NCI-H146 treated with DMSO at 0.1 percent for 48 hours (cell line): ENCODE results near the gene PDCD4.
"Not testable (repeated sequence)": the region's sequence is repeated elsewhere in the genome, so short reads cannot be mapped to it uniquely, and the experiment has no call there.

Experiments used
- DNase-seq: peaks from one replicate; lab custom pipeline; 2025; ENCODE audit not compliant: unreplicated experiment; lab: John Stamatoyannopoulos, UW

Gene PDCD4

DNA sequence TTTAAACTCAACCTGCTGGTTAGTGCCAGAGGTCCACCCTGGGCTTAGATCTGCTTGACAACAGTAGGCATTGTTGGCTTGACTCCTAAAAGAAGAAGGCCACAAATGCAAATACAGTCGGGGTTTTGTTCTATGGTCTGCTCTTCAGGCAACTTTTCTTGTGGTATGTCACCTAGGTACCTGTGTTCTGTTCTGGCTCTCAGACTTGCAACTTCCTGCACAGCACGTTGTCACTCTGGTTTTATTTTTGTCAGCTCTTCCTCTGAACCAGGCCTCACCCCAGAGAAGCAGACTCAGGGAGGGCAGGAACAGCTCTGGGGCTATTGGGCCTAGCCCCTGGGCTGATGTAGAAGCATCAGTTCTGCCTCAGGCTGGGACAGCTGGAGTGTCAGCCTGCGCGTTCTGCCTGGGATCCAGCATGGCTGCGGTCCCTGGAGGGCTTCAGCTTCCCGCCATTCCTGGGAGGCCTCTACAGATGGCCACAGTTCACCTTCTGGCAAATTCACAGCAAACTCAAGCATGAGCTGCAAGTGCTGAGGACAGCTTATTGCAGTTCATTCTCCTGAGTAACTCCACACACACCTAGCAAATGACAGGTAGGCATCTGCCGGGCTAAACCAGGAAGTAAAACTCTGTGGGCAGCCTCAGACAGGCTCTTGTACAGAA, 11.0 kb upstream of the PDCD4 start:
- DNase-seq: no peak

DNA sequence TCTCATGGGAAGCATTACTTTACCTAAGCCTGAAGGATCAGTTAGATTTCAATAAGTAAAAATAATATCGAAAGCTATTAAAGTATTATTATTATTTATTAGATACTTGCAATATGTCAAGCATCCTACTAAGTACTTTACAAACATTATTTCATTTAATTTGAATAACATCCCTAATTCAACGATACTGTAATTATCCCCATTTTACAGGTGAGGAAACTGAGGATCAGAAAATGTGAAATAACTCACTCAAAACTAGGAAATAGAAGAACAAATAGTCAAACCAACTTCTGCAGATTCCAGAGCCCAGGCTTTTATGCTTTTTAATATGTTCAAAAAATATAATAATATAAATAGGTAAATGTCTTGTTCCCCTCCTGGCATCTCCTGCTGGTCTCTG, 10.3 kb upstream of the PDCD4 start:
- DNase-seq: no peak

DNA sequence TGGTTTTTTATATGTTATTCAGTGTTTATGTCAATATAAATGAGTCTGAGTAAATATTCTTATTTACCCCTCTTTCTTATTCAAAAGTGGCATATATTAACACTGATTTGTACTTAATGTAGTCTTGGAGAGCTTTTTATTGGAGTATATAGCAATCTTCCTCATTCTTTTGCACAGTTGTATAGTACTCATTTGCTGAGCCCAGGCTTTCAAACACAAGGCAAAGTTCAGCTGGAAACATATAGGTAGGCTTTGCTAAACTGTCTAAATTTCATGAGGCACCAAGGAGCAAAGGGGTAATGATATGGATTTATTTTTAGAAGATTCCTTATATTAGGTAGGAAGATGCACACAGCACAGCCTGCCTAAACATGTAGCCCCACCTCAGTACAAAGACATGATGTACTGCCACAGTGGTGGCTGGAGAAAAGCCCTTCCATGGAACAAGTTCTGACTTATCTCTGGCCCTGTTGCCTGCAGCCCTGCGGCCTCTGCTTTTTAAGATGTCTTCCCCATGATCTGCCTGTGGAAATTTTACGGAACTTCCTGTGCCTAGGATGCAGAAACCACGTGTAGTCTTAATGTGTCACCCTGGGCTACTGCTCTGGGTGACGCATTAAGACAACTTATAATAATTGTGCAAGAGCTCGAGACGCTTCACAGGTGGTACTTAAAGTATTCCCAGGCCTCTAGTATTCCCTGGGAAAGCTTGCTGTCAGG, 9.6 kb upstream of the PDCD4 start:
- no peak for DNase-seq

DNA sequence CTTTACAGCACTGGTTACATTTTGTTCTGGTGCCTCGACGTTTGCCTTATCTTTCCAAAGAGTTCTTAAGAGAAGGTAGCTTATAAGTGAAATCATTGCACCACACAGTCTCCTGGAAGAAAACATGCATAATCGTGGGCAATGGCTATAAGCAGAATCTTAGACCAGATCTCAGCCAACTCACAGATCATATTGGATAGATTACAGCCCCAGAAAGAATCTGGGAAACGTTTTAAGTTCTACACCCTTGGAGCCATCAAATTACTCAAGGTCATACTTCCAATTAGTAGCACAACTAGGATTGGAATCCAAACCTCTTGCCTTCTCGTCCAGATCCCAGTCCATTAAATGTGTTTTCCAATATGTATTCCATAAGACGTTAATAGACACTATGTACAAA, 8.8 kb upstream of the PDCD4 start:
- DNase-seq: no peak

DNA sequence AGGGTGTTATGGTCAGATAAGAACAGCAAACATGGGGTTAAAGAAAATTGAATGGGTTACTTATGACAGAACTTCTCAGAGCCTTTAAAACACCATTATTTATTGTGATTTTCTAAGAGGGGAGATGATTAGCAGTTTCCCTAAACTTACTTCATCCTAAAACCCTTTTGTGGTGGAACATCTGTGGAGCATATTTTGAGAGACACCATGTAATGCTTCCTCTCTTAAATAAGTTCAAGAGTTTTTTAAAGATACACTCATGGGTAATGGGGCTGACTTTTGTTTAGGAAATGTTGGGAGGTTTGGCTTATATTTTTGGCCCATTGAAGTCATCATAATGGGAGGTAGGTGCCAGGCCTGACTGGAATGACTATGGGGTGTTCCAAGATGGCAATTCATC, 8.4 kb upstream of the PDCD4 start:
- no peak for DNase-seq

DNA sequence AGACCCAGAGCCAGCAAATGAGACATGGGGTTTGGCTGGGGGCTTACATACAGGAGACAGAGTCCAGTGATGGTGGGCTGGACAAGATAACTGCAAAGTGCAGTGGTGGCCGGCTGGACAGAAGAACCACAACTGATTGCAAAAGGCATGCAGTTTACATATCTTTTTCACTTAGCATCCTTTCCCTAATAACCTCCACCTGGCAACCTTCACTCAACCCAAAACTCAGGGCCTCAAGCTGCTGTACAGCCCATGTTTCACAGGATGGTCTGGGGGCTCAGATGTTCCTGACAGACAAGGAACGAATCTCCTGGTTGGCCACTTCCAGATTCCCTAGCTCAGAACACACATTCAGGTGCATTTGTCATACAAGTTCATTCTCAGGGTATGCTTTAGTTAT, 7.8 kb upstream of the PDCD4 start:
- DNase-seq: no peak

DNA sequence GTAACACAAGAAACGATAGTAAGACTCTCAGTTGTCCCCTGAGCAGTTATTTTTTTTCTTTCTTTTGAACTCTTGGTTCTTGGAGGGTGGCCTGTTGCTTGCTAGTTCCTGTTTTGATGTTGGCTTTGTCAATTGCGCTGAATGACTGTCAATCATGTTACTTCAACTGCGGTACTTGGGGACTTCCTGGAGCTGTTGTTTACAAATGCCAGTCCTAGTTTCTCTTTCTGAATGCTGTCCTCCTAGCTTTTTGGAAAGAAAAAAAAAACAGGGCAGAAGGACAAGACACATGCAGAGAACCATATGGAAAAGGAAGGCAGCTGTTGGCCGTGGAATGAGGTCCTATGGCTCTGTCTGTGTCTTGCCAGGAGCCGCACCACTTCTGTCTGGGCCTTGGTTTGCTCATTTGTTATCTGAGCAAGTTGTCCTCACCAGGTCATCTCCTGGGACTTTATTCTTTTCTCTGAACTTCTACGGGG, 7.0 kb upstream of the PDCD4 start:
- no peak for DNase-seq

DNA sequence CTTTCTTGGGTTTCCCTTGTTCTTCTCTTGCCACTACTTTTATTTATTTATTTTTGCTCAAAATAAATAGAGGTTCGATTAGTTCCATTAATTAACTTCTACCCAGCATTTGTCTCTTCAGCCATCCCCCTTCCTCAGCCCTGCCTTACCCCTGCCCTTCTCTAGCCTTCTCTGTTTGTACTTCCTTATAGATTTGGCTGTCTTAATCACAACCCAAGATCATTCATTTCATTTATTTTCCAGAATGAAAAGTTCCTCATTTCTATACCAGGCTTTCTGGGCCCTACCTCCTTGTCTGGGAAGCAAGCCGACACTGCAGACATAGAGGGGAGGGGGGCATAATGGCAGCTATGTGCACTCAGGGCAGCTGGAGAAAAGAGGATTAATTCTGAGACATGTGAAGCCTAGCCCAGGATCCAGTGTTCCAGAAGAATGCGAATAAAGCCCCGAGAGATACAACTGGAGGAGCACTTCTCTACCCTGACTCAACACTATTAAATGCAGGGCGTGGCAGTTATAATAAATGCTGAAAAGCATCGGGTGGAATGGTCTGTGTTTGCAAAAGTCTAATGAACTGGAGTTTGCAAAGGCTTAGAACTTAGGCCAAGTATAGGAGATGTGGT, 6.4 kb upstream of the PDCD4 start:
- DNase-seq: no peak

DNA sequence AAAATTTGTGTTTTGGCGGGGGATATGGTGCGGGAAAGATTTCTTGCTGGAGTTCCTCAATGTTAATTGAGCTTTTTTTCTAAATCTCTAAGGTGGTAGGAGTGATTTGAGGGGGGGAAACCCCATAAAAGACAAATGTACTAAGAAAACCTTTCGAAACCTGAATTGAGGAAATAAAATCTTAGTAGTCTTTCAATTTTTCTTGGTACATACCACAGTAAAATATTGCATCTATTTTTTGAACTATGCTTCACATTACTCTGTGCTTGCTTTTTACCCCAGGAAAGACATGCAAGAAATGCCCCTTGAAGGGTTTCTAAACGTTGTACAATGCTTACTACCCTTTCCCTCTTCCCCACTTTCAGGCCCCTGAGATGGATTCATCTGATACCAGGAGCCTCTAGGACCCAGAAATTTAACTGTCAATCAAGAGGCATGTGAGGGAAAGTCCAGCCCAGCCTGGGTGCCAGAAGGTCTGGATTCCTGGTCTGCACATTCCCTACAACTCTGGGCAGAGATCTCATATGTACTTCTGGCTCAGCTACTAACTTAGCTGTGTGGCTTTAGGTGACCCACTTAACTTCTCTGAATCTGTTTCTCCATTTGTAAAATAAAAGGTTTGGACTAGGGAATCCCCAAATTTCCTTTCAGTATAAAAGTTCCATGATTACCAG, 5.8 kb upstream of the PDCD4 start:
- no peak for DNase-seq

DNA sequence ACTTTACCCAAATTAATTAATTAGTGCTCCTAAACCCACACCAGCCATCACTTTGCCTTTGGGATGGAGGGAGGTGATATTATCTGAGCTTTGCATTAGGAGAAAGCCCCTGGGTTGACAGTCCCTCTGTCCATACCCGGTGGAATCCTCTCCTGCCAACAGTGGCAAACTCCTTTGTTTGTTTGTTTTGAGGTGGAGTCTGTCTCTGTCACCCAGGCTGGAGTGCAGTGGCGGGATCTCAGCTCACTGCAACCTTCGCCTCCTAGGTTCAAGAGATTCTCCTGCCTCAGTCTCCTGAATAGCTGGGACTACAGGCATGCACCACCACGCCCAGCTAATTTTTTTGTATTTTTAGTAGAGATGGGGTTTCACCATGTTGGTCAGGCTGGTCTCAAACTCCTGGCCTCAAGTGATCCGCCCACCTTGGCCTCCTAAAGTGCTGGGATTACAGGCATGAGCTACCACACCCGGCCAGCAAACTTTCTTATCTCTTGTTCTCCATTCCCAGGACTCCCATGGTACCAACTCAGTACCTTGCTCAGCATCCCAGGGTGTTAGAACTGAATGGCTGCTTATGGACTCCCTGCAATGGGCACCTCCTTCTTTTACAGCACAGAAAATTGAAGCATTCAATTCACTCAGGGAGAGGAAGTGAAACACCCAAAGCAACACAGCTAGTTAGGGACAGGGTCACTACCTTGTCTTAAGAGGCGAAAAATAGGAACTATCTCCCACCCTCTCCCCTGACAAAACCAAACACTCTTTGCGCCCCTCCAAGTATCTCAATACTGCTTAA, 4.5 kb upstream of the PDCD4 start:
- DNase-seq: not testable (repeated sequence)

DNA sequence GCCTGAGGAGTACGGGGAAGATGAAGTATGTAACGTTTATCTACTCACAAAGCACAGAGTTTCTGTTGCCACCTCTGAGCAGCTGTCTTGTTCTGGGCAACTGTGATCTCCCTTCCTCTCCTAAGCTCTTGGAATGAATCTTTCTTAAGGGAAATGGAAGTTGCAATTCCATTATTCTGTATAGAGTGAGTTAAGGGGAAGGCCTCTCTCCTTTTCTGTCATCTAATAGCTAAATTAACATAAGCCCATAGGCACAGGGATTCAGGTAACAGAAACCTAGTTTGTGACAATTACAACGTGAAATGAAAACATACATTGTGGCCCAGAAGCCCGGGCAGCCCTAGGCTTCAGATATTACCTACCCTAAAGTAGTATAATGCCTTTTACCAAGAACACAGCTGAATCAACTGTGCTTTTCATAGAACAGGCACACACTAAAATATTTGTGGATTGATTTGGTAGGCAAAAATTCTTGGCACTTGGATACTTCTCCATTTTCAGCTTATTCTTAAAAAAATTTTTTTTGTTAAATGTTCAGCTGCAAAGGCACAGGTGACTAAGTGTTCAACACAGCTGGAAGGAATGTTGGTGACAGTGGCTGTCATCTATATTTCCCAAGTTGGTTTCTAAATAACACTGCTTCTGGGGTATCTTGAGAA, 3.8 kb upstream of the PDCD4 start:
- DNase-seq: no peak

DNA sequence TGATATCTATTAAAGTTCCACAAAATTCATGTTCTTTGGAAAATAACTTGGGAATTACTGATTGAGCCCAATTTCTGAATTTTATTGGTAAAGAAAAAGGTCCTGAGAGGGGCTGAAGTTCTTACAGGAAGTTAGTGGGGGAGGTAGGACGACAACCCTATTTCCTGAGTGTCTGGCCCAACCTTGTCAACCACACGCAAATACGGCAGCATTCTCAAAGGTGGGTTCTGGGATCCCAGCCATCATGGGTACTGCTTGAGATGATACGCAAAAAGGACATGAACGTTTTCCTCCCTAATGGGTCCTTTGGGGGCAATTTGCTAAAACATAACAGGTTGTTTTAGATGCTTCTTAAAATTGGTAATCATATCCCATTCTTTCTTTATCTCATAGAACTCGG, 2.7 kb upstream of the PDCD4 start:
- no peak for DNase-seq

DNA sequence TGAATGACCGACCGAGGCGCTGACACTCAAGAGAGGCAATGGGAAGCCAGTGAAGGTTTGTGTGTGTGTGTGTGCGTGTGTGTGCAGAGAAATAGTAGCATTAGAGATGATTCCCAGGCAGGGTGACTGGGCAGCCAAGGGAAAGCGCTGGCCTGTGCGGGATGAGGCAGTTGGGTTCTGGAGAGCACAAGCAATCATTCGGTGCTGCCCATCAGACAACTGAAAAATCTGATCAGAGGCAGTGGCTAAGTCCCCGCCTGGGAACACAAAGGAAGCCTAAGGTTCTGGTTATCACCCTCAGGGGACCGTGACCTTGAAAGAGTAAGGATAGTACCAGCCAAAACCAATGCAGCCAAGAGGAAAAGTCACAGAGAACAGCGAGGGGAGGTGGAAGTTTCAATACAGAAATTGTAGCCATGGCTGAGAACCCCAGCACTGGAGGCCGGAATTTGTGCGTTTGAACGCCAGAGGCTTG, 868 bp upstream of the PDCD4 start:
- DNase-seq: no peak

DNA sequence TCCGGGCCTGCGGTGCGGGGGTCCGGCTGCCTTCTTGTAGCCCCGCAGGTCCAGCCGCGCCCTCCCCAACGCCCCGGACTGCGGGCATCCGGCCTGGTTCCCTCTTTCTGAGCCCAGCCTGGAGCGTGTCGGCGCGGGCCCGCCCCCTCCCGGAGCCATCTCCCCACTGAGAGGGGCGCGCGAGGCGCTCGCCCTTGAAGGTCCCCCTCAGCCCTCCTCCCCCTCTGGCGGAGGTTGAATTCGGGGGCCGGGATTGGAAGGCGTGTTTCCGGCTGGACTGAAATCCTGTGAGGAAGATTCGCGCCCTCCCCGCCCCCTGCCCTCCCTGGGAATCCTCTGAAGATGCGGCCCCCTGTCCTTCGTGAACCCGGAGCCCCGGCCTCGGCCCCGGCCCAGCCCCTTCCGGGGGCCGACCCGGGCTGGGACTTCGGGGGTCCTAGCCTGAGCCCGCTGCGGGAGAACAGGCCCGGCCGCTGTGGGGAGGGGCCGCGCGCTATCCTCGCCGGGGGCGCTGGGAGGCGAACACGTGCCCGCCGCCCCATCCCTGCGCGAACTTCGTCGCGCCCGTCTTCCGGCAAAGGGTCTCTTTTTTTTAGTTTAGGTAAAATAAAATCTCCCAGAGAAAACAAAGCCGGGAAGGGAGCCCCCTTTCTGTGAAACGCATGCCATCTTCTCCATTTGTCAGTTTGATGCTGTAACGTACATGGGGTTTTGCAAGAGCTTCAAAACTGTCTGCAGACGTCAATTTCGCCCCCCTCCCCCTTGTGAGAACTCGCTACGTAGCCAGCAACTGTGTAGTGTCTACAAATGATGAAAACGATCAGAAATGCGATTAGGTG, 636 bp downstream of the PDCD4 start:
- DNase-seq: peak; percentile 56

DNA sequence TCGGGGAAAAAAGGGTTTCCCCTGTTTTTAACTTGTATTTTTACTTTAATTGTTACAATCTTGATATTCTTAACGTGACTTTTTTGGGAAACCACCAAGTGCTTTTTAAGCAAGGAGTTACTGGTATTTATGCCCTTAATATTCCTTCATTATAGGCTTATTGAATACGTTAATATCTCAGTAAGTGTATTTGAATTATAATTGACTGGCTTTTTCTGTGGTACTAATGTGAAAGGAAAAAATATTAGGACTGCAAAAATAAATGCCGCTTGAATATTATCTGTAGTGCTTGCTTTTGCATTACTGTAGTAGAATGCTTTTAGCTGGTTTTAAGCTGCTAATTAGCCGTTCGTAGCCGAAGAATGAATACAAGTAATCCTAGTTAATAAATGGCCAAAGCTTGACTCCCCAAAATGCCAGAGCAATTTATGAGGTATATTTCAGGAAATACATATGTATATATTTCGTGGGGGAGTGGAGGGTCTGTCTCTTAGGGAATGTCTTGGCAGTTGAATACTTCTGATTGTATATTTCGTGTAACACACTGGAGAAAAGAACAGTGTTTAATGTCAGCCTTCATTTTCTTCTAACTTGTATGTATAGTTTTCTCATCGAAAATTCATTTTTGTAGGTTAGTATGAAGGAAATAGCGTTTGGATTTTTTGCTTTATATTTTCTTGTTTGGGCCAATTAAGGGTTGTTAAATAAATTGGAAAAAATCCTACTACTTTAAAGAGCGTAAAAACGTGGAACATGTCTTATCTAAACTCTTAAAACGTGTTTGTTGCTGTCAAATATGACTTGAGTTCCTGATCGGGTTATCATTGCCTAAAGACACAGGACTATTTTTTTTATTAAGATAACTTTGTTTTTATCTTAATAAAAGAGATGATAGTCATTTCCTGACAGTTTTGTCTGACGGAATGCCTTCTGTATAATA, 1.5 kb downstream of the PDCD4 start:
- peak; percentile 21 for DNase-seq

DNA sequence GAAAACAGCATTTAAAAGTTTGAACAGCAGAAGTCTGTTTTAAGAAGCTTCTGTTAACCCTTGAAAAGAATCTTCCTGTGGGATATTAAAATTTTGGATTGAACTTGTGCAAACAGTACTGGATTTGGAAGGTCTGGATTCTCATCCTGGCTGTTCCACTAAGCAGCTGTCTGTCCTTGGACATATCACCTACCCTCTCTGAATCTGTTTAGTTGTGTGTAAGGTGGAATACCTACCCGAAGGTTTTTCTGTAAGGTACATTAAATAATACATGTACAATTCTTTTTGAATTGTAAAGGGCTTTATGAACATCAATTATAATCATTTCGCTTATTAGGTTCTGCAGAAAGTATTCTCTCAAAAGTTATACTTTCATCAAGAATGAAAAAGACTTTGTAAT, 2.2 kb downstream of the PDCD4 start:
- no peak for DNase-seq

DNA sequence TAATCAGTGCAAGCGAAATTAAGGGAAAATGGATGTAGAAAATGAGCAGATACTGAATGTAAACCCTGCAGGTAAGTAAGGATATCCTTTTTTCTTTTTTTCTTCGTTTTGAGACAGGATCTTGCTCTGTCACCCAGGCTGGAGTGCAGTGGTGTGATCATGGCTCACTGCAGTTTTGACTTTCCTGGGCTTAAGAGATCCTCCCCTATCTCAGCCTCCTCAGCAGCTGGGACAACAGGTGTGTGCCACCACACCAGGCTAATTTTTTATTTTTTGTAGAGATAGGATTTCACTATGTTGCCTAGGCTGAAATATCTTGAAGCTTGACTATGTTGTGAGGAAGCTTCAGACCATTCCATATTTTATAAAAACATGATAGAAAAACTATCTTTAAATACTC, 4.3 kb downstream of the PDCD4 start:
- no peak for DNase-seq

DNA sequence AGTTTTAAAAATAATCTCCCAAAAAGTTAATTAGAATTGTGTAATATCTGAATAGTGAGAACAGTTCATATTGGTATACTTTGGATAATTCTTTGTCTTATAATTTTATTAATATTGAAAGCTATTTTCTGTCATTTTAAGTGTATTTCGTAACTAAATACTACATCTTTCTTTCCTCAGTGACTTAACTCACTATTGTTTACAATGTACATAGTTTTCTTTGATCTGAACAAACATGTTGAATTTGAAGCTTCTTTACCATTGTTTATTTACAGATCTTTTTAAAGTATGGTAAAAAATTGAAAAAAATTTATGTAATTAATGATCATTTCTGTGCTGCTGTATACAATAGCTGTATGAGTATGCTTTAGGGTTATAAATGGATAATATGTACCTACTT, 5.1 kb downstream of the PDCD4 start:
- DNase-seq: no peak
